Eye (tissue), 1 donor: ENCODE measurements around the gene CSPG4.
A peak's percentile ranks its signal among the peaks of the same experiment; 100 is the strongest.
"Not testable (repeated sequence)": the region's sequence is repeated elsewhere in the genome, so short reads cannot be mapped to it uniquely, and the experiment has no call there.

Experiments
- DNase-seq: peaks from one replicate; pipeline ENCODE4 v3.0.0-alpha.2; 2015

Gene CSPG4

DNA sequence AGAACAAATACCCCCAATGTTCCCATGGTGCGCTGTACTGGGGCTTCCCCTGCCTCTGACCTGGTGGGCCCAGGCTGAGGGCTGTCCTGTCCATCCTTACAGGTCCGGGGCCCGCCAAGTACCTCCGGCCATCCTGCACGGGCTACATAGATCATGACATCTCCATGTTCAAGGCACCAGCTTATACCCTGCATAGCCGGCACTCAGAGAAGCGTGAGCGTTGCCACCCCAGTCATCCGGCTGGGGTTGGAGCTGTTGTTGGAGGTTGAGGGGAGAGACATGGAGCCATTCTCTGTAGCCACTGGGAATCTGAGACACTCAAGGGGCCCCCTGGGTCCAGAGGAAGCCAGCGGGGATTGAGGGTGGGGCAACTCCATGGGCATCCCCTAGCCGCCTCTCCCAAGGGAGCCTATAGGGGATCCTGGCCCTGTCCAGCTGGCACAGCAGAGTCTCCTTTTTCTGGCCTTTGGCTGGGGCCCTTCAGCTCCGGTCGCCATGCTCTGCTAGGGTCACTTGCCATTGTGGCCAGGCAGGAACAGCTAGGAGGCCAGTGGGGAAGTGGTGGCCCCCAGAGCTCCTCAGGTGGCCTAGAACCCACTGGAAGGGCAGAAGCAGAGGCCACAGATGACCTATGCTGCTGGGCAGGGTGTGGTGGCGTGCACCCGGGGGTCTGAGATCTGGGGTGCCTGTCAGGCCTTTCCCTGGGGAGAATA lies 12.5 kb upstream of the CSPG4 start:
- no peak for DNase-seq

DNA sequence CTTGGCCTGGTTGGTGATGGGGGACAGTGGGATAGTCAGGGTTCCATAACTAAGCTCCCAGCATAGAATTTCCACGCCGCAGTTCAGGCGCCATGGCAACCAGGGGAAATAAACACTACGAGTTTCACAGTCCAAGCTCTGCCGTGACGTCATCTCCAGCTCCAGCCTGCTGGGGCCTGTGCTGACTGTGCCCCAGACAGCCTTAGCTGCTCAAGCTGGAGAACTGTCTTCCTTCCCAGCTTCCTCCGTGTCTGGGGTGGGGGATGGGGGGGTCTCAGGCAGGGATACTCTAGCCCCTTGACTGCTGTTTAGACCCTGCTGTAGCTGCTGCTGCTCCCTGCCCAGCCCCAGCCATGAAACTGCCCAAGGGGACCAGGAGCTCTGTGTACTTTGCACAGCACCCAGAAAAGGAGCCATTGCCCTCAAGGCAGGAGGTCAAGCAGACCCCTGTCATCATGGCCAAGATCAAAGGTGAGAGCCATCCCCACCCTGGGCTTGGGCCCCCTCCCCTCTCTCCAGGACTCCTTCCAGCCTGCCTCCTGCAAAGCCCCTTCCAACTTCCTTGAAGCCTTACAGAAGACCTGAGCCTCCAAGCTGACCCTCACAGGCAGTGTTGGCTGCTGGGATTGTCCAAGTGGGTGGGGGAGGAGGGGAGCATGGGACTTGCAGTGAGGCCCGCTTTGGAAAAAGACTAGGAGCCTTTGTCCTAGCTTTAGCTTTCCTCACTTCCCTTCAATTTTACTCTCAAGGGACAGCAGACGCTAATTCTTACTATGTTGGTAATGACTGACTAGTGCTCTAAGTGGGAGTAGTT lies 11.4 kb upstream of the CSPG4 start:
- DNase-seq = peak; percentile 95

DNA sequence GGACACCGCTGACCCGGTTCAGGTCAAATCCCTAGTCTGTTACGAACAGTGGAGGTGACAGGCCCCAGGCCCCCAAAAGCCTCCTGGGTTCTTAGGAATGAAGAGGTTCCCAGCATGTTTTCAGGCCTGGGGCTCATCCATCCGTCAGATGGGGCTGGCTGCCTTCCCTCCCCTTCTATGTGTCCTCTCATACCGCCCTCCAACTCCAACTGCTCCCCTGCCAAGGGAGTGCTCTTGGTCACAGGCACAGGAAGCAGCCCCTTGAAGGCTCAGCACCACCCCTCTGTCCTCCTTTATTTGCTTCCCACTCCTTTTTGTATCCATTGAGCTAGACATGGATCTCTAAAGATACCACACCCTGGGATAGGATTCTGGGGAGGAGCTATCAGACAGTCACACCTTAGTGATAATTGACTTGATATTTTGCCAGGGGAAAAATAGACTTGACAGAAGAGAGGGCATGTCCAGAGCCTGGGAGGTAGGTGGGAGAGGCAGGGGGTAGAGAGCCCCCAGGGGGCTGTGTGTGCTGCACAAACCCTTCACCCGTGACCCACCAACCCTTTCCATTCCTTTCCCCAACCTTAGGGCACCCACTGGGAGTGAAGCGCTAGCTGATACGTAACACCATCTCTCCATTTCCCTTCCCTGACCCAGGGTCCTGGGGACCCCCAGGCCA lies 10.7 kb upstream of the CSPG4 start:
- DNase-seq = peak; percentile 61

DNA sequence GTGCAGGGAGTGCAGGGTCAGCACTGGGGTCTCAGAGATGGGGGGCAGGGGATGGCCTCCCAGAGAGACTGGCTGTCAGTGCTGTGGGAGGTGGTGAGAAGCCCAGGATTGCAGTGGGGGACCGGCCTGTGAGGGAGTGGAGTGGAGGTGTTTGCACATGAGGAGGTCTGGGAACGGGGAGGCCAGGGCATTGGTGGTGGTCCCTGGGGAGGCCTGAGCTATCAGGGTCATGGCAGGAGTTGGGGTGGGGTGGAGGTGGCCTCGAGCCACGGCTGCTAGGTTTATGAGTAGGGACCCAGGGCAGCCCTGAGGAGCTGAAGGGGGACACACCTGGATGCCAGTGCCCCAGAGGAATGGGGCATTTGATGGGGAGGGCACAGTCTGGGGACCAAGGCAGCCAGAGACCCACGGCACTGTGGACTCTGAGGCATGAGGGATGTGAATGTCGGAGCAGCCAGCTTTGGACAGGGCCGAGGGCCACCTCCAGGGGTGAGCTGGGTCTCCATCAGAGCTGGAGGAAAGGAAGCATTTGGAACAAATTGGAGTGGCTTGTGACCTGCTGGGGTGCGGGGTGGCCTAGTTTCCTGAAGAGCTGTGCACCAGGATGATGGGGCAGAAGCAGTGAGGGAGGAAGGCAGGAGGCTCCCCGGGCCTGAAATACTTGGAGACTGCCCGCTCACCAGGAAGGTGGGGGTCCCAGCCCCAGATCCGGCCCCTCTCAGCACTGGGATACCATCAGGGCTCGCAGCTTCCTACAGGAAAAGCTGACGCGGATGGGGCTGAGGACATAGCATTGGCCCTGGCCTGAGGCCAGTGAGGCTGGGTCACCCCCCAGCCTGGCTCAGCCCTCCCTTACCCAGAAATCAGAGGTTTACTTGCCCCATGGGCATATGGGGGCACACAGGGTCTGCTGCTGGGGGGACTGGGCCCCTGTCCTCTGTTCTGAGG lies 9.5 kb upstream of the CSPG4 start:
- no peak for DNase-seq

DNA sequence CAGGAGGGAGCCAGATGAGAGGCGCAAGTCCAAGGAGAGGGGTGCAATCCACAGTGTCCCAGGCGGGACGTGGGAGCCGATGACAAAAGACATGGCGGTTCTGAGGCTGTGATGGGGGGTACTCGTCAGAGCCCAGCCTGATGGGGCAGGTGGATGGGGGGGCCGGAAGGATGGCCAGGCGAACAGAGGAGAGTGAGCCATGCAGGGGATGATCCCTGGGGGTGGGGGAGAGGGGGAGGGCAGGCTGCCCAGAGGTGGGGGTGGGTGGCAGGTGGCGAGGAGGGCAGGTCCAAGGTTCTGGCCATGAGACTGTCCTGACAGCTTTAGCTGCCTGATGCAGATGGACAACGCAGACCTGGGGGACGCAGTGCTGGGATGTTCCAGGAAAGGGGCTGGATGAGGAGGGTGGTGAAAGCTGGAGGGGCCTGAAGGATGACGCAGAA lies 8.9 kb upstream of the CSPG4 start:
- DNase-seq = no peak

DNA sequence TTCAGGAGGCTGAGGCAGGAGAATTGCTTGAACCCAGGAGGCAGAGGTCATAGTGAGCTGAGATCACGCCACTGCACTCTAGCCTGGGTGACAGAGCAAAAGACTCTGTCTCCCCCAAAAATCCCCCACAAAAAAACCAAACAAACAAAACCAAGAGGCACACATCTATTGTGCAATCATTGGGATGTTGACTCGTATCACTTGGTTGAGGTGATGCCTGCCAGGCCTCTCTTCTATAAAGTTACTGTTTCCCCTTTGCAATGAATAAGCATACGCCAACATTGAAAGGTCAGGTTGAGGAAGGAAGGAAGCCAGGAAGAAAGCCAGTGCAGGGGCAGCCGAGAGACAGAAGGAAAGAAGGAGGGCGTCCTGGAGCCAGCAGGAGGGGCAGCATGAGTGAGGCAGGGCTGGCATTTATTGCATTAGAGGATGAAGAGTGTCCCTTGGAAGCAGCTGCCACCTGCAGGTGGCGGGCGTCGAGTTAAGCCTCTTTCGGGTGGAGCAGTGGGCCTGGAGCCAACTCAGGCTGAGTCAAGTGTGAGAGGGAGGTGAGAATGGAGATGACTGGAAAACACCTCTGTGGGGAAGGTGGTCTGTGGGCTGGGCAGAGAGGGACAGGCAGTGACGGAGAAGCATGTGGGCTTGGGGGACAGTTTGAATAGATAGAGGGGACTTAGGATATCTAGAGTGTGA lies 8.3 kb upstream of the CSPG4 start:
- peak; percentile 75 for DNase-seq

DNA sequence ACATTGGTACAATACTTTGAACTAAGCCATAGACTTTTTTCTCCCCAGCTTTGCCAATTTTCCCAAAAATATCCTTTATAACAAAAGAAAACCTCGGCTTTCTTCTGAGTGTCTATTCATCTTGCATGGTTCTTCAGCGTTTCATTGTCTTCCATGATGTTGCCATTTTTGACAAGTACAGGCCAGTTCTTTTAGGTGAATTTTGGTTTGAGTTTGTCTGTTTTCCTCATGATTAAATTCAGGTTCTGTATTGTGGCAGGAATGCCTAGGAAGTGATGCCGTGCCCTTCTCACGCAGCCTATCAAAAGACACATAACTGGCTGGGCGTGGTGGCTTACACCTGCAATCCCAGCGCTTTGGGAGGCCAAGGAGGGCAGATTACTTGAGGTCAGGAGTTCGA lies 7.6 kb upstream of the CSPG4 start:
- no peak for DNase-seq

DNA sequence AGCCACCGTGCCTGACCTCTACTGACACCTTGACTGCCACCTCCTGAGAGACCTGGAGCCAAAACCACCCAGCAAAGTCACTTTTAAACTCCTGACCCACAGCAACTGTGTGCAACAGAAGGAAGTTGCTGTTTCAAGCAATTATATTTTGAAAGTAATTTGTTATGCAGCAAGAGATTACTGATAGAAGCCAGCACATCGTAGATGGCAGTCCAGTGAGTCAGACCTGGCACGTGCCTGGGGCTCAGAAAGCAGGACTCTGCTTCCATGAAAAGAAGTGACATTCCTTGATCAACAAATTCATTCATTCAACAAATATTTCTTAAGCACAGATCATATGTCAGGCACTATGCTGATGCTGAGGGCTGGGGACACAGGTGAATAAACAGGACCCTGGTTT lies 5.7 kb upstream of the CSPG4 start:
- DNase-seq = no peak

DNA sequence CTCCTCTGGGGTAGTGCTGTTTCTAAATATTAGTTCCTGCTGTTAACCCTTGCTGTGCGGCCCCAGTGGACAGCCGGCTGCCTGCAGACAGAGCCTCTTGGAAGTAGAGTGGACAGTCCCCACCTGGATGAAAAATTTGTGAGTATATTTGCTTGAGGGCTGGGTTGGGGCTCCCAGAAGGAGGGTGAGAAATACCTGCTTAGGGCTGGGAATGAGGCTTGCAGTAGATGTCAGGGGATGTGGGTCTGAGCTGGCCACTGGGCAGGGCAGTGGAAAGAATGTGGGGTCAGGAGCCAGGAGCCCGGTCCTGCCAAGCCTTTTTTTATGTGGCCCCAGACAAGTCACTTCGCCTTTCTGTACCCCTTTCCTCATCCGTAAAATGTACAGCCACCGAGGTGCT lies 4.4 kb upstream of the CSPG4 start:
- DNase-seq = not testable (repeated sequence)

DNA sequence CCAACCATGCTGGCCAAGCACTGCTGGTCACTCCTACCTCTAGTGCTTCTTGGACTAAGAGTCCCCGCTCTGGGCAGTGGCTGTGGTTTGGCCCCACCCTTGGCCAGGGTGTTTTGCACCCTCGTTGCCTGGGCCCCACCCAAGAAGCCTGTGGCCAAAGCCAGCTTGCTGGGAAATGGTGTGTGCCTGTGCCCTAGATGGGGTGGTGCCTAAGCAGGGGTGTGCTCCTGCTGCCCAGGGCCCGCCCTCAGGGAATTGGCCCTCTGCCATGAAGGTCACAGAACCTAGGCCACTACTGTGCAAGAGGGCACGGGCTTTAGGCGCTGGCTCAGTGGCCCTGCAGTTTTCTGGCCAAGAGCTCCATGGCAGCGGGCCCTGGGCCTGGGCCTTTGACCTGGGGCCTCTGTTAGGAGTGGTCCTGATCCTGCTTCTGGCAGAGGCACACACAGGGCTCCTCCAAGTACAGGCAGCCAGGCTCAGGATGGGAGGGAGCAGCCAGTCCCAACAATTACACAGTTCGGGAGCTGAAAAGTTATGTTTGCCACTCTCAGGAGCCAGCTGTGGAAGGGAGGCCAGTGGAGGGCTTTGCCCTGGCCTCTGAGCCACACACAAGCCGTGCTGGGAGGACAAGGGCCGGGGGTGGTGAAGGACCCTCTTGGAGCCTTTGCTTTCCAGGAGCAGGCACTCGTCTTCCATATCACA lies 3.8 kb upstream of the CSPG4 start:
- not testable (repeated sequence) for DNase-seq

DNA sequence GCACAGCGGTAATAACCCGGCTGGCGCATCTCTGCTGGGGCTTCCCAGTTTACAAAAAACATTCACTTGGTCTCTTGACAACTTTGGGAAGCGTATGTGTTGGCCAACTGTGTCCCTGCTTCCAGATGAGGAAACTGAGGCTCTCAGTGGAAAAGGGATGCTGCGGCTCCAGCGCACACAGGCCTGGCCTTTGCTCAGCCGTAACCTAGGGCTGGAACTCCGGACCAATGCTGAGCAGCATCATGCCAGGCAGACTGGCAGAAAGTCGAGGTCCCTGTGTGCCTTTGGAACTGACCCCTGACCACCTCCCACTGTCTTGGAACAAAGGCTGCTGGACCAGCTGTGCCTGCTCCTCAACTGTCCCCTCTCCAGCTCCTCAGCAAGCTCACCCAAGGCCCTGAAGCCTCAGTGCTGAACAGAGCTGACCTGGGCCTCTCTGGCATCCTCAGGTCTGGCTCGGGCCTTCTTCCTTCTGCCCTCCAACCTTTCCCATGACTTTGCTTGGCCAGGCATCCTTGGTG lies 2.7 kb upstream of the CSPG4 start:
- not testable (repeated sequence) for DNase-seq

DNA sequence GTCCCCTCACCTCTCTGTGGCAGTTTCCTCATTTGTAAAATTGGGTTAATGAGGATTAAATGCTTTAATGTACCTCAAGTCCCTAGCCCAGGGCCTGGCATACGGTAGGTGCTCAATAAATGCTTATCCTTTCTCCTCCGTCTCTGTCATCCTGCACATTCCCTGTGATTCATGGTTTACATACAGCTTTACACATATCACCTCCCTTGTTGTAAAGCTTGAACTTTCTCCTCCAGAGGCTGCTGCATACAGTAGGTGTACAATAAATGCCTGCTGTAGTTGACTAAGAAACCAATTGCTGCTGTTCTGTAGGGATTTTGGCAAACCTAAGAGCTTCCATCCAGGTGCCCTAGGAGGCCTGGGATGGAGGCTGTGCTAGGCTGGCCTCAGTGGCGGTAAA lies 1.5 kb upstream of the CSPG4 start:
- DNase-seq = no peak

DNA sequence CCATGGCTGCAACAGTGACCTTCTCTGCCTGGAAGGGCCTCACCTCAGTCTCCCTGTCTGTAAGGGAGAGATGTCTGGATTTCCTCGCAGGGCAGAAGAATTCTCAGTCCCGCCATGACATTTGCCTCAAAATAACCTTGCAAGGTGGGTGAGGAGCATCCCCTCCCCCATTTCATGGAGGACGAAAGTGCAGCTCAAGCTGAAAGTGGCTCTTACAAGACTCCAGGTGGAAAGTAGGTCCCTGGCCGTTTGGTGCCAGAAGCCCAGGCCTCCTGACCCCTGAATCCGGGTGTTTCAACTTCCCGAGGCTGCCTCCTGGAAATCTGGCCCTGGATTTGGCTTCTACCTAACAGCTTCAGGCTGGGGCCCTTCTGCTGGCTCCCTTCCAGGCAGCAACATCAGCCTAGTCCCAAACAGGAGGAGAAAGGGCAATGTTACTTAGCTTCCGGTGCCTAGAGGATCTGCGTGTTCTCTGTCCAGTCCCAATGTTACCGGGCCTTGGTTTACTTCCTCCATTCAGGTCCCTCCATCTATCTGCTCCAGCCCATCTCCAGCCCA lies 769 bp upstream of the CSPG4 start:
- peak; percentile 61 for DNase-seq

DNA sequence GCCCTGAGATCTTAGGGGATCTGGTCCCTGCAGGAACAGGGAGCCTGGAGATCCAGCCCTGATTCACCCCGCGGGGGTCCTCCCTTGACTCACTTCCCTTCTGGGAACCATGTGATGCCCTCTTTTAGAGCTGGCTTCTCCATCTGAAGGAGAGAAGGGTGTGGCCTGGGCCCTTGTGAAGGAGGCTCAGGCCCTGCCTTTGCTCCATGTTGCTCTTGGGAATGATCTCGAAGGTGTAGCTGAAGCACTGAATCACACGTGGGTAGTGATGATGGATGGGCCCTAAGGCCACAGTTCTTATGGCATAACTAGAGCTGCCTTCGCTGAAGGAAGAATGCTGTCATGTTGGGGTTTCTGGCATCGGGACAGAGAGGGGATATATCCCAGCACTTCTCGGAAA lies 1.2 kb downstream of the CSPG4 start:
- DNase-seq = not testable (repeated sequence)

DNA sequence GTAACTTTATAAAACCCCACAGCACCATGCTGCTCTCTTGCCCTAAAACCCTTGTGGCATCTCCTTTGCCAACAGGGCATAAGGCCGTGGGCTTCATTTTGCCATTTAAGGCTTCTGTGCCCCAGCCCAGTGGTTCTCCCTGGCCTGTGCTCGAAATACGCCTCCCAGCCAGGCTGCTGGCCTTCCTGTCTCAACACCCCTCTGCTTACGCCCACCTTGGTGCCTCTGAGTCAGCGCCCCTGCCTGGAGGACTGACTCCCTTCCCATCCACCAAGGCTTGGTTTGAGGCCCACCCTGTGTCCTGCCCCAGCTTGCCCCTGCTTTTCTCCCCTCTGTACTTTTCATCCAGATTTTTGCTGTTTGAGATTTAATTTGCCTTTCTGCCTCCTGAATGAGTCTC lies 1.8 kb downstream of the CSPG4 start:
- not testable (repeated sequence) for DNase-seq

DNA sequence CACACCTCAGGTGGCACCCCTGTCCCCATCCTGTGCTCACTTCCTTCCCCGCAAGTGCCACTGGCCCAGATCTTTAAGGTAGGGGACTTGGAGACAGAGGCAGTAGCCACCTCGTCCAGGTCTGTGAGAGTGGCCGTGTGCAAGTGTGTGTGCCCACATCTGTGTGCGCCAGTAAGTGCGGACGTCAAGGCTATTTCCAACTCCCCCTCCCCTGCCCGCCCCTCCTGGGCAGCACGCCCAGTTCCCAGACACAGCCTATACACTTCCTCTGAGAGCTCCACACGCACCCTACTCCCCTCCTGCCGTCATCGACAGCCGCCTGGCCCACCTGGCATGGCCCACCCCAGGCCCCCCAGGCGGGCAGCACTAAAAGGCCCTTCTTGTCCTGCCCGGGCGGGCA lies 3.2 kb downstream of the CSPG4 start:
- not testable (repeated sequence) for DNase-seq

DNA sequence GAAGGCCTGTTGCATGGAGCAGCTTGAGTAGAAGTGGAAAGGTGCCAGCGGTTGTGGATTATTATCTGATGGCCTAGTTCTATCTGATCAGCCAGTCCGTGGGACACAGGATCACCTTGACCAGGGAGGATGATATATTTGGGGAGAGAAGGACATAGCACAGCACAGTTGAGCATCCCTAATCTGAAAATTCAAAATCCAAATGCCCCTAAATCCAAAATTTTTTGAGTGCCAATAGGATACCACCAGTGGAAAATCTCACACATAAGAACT lies 6.0 kb downstream of the CSPG4 start:
- no peak for DNase-seq

DNA sequence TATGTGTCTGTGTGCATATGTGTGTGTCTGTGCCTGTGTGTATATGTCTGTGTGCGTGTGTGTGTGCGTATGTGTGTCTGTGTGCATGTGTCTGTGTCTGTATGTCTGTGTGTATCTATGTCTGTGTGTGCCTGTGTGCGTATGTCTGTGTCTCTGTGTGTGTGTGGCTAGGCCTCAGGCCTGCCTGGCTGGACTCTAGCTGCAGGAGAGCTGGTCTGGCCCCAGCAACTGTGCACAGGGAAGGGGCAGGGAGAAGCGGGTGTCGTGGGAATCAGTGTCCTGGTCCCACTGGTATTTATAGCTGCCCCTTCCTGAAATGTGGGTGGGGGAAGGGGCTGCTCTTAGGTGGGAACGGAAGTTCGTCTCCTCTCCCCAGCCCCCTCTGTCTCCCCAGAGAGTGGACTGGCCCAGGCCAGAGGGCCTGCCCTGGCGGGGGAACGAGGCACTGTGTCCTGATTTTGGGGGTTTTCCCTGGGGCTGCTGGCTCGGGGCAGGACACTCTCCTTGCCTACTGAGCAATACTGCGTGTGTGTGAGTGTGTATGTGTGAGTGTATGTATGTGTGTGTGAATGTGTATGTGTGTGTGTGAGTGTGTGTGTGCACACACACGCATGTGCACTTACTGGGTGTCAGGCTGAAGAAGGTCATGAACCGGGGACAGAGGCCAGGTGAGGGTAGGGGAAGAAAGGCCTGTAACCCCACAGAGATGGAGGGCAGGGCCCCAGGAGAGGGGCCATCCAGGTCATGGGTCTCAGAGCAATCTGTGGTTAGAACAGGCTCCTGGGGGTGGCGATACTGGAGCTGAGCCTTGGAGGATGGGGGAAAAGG lies 6.6 kb downstream of the CSPG4 start:
- DNase-seq = no peak

DNA sequence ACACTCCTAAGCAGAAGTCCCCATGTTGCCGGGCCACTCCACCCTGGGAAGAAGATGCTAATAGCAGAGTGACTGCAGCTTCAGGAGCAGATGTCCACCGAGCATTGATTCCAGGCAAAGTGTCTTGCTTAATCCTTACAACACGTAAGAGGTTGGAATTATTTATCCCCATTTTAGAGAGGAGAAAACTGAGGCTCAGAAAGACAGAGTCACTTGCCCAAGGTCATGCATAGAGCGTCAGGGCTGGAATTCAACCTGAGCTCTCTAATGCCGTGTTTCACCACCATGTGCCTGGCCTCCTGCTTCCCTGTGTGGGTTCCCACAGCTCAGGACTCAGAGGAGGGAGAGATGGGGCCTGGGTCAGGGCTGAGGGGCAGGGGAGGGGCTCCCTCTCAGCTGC lies 7.3 kb downstream of the CSPG4 start:
- DNase-seq = not testable (repeated sequence)

DNA sequence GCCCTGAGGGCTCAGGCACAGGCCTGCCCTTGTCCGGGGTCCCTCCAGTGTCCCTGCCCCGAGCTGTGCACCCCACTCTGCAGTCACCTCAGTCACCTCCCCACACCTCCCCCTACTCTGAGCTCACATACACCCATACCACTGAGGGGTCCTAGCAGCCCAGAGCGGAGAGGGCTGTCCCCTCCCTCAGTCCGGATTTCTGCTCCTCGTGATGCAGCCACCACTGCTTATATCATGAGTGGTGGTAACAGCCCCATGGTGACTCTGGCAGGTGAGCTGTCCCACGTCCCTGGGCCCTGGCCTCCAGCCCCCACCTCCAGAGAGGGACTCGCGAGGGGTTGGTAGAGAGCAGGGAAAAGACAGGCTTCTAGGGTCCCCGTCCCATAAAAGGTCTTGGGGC lies 8.0 kb downstream of the CSPG4 start:
- DNase-seq = no peak
